Middle frontal gyrus (tissue), 1 donor: ENCODE data around the gene LY9.
"Not testable (repeated sequence)": the region's sequence is repeated elsewhere in the genome, so short reads cannot be mapped to it uniquely, and the experiment has no call there.

Experiments used
- DNase-seq: peaks from one replicate; pipeline ENCODE4 v3.0.0-alpha.2; 2015; ENCODE audit warnings: low spot score; ENCODE audit errors: extremely low spot score

The LY9 gene

GRCh38 chr1:160773093-160773492, 22.9 kb upstream of the LY9 start:
- no peak for DNase-seq

GRCh38 chr1:160774886-160775719, 20.9 kb upstream of the LY9 start:
- no peak for DNase-seq

- DNase-seq, result no peak
These were observed 19.8 kb upstream of the LY9 start for GRCh38 chr1:160776178-160776577.

- DNase-seq, result no peak
These were observed 18.4 kb upstream of the LY9 start for GRCh38 chr1:160777486-160778089.

GRCh38 chr1:160778976-160779375, 17.0 kb upstream of the LY9 start:
- no peak for DNase-seq

DNA sequence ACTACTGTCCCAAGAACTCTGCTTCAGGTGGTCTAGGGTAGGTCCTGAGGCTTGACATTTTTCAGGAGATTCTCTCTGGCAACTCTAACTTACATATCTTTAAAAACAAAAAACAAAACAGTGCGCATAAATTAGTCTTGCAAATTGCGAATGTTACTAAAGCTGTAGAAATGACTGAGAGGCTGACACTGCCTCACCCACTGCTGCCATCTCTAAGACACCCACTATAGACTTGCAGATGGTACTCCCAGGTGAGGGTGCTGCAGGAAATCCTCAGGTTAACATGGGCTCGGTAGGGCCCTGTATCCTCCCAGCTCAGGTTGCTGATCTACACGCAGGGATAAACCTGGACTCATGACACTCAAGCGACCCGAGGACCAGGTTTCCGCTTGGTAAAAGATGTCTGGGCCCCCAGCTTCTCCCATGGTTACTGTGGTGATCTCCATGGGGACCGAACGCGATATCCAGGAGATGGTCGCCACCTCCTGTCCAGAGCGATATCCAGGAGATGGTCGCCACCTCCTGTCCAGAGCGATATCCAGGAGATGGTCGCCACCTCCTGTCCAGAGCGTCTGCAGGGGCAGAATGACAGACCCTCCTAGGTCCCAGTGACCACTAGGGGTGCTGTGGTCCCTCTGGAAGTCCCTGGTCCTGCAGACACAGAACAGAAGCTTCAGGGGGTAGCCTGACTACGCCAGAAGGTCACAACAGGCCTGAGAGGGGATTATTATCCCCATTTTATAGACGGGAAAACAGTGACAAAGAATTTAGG, 16.2 kb upstream of the LY9 start:
- no peak for DNase-seq

- DNase-seq, result no peak
These were observed 15.6 kb upstream of the LY9 start for GRCh38 chr1:160780398-160780755.

DNA sequence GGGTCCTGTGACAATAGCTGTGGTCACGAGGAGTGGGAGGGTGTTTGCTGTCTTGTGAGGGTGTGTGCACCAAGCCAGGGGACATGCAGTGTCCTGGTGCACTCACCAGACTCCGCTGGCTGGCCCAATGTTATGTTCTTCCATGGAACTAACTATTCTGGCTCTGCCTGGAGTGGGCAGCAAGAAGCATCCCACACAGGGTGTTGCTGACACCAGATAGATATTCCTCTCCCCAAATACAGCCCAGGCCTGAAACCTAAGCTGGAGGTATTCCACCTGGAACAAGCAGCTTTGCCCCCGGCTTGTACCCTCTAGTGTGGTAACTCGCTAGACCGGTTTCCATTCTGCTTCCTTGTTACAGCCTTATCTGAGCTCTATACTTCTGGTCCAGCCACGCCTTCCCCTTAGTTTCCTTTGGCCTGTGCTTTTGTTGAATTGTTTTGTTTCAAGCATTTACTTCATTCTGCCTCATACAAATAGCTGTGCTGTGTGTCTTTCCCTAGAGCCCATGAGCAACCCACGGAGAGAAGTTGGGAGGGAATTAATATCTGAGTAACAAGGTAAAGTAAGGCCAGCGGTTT, 14.7 kb upstream of the LY9 start:
- DNase-seq, result no peak

GRCh38 chr1:160781914-160782689, 13.9 kb upstream of the LY9 start:
- DNase-seq, result no peak

GRCh38 chr1:160782988-160783765, 12.8 kb upstream of the LY9 start:
- not testable (repeated sequence) for DNase-seq

GRCh38 chr1:160789051-160789701, 6.8 kb upstream of the LY9 start:
- no peak for DNase-seq

GRCh38 chr1:160789702-160790611, 6.0 kb upstream of the LY9 start:
- DNase-seq, result no peak

DNA sequence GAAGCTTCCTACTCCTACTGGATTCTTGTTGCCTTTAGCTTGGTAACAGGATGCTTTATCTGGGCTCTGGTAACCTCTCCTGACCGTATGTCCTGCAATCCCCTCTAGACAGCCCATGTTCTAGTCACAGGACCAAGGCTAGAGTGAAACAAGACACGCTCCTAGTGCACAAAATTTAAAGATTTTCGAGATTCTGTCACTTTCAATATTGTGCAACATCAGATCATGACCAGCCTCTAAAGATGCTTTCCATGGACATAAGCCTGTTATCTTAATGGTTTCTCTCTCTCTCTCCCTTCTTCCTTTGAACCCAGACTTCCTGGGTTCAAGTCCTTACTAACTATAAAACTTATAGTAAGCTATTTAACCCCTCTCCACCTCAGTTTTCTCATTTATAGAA, 1.6 kb upstream of the LY9 start:
- DNase-seq, result no peak

GRCh38 chr1:160797271-160797709, 1.3 kb downstream of the LY9 start:
- DNase-seq, result no peak

DNA sequence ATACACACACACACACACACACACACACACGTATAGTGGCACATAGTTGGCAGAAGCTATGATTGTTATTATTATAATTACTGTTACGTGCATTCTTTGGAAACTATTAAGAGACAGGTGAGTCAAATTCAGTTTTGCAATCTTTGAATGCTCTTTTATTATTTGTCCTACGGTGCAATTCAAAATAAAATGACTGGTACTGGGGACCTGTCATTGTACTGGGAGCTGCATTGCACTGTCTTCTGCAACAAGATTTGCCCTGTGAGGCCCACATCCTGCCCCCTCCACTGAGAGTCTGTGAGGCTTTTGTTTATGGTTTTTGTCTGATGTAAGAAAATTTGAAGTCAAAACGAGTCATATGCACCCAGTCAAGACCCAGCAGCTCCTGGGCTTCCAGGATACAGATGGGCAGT, 1.9 kb downstream of the LY9 start:
- no peak for DNase-seq

DNA sequence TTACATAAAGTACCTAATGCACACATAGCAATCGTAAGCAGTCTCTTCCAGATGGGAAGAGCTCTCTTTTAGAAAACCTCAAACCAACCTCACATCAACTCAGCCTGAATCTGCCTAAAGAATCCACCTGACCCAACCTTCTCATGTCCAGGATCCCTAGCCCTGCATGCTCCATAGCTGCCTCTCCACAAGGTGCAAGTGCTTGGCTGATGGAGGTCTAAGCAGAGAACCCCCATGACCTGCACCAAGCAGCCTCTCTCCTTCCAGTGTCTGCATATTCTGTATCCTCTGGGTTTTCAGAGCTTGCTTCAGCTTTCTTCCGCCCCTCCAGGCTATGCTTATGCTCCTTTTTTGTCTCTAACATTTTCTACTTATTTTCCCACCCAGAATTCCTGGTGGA, 2.5 kb downstream of the LY9 start:
- no peak for DNase-seq

GRCh38 chr1:160799641-160800040, 3.7 kb downstream of the LY9 start:
- DNase-seq, result no peak

DNA sequence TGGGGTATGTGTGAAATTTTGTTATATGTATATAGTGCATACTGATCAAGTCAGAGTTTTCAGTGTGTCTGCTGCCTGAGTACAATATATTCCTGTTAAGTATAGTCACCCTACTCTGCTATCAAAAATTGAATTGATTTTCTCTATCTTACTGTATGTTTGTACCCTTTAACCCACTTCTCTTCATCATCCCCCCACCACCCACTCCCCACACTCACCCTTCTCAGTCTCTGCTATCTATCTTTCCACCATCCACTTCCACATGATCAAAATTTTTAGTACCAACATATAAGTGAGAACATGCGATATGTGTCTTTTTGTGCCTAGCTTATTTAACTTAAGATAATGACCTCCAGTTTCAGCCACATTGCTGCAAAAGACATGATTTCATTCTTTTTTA, 4.2 kb downstream of the LY9 start:
- DNase-seq, result no peak
